ENCODE results near the gene ANP32A.

The ANP32A gene

DNA sequence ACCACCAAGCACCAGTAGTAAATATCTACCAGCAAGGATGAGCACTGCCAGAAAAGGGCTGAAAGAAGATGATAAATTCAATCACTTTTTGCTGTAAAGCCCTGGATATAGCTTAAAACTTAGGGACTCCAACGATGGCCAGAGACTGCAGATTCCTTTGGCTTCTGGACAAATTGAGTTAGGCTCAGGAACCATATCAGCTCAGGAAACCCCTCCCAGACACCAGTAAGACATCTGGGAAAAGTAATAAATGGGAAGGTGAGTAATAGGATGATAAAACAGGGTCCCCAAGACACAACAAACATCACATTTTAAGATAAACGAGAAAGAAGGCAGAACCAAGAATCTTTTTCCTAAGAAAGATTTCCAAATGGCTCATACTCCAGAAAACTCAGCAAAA is 65.0 kb downstream of the ANP32A start:
- DNase-seq (ENCODE audit: low read depth, low spot score), result no peak

DNA sequence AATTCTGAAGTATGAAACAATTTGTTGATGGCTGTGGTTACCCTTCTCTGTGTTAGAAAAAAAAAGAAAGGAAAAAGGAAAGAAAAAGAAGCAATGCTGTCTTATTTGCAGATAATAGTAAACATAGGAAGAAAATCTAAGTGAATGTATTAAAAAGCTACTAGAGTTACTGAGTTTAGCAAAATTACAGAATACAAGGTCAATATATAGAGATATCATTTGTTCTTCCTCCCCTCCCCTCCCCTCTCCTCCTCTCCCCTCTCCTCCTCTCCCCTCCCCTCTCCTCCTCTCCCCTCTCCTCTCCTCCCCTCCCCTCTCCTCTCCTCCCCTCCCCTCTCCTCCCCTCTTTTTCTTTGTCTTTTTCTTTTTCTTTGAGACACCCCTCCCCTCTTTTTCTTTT is 69.1 kb downstream of the ANP32A start:
- DNase-seq (ENCODE audit: low read depth, low spot score), result no peak

DNA sequence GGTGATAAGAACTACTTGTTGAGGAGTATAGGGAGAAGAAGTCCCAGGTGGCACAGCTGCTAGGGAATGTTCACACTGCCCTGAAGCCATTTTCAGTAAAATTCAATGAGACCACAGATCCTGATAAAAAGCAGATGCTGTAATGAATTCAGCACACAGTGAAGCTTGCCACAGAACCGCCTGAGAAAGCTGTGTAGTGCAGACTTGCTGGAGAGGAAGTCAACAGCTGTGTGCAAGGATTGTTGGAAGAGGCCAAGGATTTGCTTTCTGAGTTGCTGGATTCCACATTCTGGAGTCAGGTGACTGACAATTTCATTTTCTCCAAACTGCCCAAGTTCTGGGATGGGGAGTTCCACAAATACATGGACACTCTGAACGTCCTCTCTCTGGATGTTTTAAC is 70.9 kb downstream of the ANP32A start:
- DNase-seq (ENCODE audit: low read depth, low spot score), result no peak

DNA sequence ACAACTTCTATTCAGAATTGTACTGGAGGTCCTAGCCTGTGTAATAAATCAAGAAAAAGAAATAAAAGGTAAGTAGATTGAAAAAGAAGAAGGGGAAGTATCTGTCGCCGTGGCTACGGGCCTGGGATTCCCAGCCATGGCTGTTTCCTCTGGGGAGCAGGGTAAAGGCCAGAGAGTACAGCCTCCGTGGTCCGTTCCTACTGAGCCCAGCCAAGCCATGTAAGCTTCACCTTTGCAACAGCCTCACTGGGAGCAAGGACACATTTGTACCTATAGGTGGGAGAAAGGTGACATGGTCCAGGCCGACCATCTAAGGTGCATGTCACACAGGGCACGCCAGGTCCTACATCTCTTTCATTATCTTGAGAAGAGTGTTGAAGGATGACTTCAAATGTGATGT is 71.3 kb downstream of the ANP32A start:
- DNase-seq (ENCODE audit: low read depth, low spot score), result no peak

DNA sequence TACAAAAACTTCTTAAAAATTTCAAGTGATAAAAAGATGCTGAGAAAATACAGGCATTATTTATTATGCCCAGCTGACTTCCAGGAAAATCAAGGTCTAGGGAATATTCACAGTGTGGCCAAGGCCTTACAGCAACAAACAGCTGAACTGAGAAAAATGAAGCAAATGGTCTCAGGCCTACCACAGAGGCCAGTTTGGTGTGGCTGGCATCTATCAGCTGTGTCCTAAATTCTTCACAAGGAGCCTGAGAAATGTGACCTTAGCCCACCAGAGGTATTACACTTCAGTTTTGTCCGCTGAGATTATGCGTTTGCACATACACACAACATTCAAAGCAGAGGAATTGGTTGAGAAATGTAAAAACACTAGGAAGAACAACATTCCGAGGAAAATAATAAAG is 77.4 kb downstream of the ANP32A start:
- DNase-seq (ENCODE audit: low read depth, low spot score), result no peak

DNA sequence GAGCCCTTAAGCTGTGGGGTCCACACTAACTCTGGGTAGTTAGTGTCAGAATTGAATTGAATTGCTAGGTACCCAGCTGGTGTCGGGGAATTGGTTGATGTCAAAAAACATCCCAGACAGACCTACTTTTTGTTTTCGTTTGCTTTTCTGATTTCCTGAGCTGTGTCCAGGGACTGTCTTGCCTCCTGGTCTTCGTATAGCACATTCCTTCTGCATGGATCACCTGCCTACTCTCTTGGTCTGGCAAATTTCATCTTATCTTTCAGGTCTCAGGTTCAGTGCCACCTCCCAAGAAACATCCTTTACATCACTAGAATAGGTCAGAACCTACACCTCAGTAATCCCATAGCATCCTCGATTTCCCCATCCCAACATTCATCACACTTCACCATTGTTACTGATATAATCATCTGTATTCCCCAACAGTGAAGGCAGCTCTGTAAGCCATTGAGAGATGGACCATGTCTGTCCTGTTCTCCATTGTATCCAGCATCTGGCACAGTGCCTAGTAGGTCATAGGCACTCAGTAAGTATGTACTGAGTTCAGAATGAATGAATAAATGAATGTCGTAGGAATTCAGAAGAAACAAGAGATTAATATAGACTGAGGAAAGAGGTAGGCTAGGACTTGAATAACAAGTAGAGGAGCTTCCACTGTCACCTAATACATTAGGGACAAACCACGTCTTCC is 81.2 kb downstream of the ANP32A start:
- peak; percentile 20 for DNase-seq (ENCODE audit: low read depth, low spot score)

DNA sequence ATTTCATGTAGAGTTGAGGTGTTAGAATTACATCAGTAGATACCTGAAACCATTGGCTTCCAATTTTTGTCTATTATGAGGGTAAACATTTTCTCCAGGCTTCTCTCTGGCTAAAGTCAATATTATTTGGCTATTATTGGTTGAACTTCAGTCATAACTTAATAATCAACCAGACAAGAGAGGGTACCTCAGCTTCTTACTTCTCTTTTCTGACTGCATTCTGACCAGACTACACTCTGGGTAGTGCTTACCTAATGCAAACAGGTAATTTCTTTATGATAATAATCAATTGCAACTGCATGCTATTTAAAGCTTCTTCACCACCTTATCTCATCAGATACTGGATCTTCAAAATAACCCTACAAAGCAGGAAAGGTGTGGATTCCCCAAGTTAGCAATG is 85.1 kb downstream of the ANP32A start:
- DNase-seq (ENCODE audit: low read depth, low spot score), result no peak

DNA sequence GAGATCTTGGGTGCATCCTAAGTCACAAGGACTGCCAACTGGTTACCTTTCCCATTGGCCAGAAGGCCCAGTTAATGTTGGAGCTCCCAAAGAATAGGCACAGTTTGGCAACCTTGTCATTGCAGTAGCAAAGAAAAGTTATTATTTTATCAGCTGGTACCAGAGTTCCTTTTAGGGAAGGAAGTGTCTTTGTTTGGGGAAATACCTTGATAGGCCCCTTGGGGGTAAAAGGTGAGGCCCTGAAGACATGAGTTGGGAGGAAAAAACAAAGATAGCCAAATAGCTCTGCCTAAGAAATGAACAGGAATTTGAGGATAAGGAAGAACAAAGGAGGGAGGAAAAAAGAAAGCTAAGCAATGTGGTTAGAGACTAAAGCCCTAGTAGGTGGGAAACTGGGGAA is 85.8 kb downstream of the ANP32A start:
- no peak for DNase-seq (ENCODE audit: low read depth, low spot score)

DNA sequence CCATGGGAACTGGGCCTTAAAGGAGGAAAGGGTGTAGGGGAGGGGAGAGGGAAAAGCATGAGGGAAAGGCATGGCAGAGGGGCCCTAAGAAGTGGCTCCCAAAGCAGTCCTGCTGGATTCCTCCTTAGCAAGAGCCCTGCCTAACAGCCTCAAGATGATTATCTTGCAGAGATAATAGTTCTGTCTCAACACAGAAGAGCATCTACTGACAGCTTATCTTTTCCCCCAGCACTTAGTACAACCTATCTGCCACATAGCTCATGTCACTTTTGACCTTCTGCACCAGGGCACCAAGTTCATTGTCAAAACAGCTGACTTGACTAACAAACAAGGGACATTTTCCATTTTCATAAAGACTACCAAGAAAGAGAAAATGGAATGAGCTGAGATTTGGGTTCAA is 86.3 kb downstream of the ANP32A start:
- DNase-seq (ENCODE audit: low read depth, low spot score), result no peak

DNA sequence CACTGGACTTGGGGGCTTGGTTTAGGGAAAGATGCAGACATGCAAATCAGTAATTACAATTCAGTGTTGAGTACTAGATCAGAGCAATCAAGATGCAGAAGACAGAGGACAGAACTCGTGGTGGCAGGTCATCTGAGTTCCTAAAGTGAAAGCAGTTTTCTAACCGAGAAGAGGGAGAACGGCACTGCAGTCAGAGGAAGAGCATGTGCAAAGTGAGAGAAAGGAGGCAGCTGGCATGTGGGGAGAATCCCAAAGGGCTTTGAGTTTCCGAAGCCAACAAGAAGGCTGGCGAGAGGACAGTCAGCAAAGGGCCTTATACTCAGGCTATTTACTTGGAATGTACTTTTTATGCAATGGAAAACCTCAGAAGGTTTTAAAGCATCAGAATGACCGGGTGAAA is 87.0 kb downstream of the ANP32A start:
- DNase-seq (ENCODE audit: low read depth, low spot score), result no peak

DNA sequence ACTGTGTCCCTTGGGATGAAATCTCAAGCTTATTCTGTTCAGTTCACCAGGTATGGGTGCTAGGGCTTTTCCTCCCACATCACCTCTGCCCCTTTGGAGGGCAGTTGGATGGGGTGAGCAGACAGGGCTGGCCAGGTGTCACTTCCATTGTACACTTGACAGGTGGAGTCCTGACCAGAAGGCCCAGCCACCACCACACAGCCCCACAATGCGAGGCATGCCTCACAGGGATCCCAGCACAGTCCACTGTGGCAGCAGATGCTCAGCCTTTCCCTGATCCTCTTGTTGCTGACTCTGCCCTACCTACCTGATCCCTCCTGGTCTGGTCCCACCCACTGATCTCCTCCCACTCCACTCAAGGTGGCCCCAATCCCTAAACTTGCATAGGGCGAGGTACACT is 88.2 kb downstream of the ANP32A start:
- no peak for DNase-seq (ENCODE audit: low read depth, low spot score)

DNA sequence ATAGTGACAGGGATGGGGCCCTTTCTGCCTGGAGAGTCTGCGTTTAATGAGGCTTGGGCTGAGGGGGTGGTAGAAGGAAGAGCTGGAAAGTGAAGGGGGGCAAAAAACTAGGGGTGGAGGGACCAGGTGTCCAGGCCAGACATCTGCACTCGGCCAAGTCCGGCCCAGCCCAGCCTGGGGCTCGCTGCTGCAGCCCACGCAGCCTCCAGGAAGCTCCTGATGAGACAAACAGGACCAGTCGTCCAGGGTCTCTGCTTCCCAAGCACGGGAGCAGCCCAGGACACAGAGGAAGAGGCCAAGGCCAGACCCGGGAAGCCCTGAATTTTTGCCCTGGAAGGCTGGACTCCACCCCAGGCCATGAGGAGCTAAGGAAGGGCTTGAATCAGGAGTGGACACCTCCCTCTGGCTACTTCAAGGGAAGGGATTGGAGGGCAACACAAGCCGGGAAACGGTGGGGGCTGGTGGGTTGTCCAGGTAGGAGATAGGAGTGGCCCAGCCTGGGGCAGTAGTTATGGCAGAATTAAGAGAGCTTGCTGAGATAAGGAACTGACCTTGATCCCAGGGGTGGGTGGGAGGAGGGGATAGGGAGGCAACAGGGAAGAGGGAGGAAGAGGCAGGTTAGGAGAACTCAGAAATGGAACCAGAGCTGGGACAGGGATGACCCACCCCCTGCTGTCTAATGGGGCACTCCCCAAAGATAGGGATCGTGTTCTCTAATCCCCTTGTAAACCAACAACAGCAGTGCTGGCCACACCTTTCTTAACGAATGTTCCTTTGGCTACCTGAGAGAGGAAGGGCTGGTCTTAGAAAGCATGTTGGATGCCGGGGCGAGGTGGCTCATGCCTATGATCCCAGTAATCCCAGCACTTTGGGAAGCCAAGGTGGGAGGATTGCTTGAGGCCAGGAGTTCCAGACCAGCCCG is 89.5 kb downstream of the ANP32A start:
- no peak for DNase-seq (ENCODE audit: low read depth, low spot score)

DNA sequence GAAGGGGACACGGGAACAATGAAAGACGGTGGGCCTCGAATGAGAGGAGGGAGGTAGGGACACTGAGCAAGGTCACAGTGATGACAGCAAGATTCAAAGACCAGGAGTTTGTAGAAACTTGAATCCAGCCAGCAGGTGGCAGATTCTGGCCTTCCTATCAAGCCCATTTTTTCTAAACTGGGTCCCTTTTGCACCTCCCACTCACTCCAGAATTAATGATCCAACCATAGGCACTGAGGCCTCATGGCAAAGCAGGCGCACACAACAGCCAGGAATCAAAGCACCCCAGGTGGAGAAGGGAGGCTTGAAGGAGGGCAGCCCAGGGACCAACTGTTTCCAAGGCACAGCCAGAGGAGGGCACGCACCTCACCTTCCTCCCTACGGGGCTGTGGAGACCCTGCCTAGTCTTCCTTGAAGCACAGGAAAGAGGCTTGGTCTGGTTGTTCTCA is 90.2 kb downstream of the ANP32A start:
- DNase-seq (ENCODE audit: low read depth, low spot score), result peak; percentile 63

DNA sequence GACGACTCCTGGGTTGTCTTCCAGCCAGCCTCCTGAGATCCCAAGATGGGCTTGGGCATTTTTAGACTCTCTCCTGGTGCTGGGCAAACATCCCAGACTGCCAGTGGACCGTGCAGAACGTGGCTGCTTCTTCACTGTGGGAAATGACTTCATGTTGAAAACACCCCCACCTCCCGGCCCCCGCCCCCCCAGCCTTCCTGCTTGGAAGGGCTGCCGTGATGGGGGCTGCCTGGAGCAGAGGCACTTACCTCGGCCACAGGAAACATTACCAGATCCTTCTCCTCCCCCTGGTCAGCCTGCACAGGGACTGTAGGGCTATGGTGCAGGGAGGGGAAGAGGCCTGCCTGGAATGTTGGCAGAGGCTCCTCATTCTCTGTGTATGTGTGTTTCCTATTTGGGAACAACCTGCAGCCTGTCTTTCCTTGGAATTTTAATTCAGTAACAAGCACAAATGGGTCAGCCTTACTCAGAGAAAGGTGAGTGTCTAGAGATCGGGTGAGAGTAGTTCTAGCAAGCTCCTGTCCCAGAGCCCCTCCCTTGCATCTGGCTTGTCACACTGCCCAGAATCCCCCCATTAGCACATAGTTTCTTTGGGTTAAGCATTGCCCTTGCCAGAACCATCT is 90.8 kb downstream of the ANP32A start:
- DNase-seq (ENCODE audit: low read depth, low spot score), result peak; percentile 69

Data from astrocyte of the hippocampus (primary cell).